ENCODE results near the gene LRP5.

DNA sequence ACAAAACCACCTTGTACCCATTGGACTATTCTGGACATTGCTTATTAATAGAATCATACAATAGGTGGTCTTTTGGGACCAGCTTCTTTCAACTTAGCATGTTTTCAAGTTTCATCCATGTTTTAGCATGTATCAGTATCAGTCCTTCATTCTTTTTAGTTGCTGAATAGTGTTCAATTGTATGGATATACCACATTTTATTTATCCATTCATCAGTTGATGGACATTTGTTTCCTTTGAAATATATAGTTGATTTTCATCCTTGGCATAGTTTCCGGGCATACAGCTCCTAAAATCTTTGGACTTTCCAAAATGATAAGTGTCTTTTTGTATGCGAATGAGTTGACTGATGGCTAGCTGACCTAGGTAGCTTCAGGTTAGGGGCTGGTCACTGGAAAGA, 160.4 kb downstream of the LRP5 start:
- TF ChIP-seq, protein P1, sequence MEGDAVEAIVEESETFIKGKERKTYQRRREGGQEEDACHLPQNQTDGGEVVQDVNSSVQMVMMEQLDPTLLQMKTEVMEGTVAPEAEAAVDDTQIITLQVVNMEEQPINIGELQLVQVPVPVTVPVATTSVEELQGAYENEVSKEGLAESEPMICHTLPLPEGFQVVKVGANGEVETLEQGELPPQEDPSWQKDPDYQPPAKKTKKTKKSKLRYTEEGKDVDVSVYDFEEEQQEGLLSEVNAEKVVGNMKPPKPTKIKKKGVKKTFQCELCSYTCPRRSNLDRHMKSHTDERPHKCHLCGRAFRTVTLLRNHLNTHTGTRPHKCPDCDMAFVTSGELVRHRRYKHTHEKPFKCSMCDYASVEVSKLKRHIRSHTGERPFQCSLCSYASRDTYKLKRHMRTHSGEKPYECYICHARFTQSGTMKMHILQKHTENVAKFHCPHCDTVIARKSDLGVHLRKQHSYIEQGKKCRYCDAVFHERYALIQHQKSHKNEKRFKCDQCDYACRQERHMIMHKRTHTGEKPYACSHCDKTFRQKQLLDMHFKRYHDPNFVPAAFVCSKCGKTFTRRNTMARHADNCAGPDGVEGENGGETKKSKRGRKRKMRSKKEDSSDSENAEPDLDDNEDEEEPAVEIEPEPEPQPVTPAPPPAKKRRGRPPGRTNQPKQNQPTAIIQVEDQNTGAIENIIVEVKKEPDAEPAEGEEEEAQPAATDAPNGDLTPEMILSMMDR (IDR thresholded peaks at IDR 0.05): no peak
- TF ChIP-seq POLR2A (IDR thresholded peaks at IDR 0.05) (no peak), POLR2AphosphoS5 (IDR thresholded peaks at IDR 0.05) (no peak)
